Peyer's patch (tissue), 4 donors: ENCODE measurements around the gene DPF1.

Experiments used
- CTCF ChIP-seq, 6 experiments: fragments of 450-650 bp in 4 of 6; fragments of 200-600 bp in 2 of 6; sonication (generic) in 1 of 6; IDR thresholded peaks; one replicate each; pipeline ENCODE4 v1.5.1; 2017 to 2019; ENCODE audit warnings: antibody characterized with exemption in 6 of 6, mild to moderate bottlenecking in 3 of 6, moderate library complexity in 1 of 6
- POLR2A ChIP-seq, 2 donors: fragments of 450-650 bp; IDR thresholded peaks; one replicate each; pipeline ENCODE4 v1.5.1; 2017; ENCODE audit warnings: antibody characterized with exemption in 2 of 2, mild to moderate bottlenecking in 2 of 2, moderate library complexity in 2 of 2

DNA sequence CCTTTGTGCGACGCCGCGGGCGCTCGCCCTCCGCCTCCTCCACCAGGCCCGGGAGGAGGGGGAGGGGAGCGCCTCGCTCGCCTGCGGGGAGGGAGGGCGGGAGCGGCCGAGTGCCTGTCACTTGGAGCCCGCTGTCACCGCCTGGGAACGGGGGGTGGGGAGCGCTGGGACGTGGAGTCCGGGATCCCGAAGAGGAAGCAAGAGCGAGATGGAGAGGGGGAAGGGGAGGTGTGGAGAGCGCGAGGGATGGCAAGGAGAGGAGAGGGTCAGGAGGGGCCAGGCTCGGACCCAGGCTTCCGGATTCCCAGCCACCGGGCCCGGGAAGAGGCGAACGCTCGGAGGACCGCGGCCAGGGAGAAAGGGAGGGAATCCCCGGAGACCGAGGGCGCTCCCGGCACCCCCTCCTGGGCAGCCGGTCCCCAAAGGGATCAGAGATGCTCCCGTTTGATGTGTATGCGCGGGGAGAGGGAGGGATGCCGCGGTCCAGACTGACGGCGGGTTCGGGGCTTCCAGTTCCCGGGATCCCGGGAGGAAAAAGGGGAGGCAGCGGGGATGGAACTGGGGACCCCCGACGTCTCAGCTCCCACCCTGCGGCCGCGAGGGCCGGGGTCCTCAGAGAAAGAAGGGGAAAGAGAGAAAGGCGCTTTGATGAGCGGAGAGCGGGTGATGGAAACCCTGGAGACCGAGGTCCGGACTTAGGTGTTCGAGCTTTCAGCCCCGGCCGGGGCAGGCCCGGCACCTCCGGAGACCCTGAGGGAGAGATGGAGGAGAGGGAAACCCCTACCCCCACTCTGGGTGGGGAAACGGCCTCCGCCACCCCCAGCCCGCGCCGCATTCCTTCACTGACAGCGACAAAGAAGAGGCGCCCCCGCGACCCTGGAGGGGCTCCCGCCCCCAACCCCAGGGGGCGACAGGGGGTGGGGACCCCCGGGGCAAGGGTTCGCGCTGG lies 4.7 kb upstream of the DPF1 start:
- TF ChIP-seq CTCF (IDR thresholded peaks at IDR 0.05) (no peak), POLR2A (IDR thresholded peaks at IDR 0.05) (no peak)
